NCI-H2081 (cell line): ENCODE results near the gene DOCK1.

Experiments
- DNase-seq, 2 experiments: peaks; one replicate each; lab custom pipeline; 2025; lab: John Stamatoyannopoulos, UW

The DOCK1 gene

GRCh38 chr10:127400216-127400615 is 495.0 kb downstream of the DOCK1 start:
- no peak for DNase-seq

- no peak for DNase-seq
These were observed 497.6 kb downstream of the DOCK1 start for GRCh38 chr10:127402596-127403409.

GRCh38 chr10:127405221-127405620 is 500.0 kb downstream of the DOCK1 start:
- DNase-seq, result no peak

- no peak for DNase-seq
These were observed 500.9 kb downstream of the DOCK1 start for GRCh38 chr10:127406018-127406550.

GRCh38 chr10:127407551-127407950 is 502.3 kb downstream of the DOCK1 start:
- DNase-seq, result no peak

- no peak for DNase-seq
These were observed 503.0 kb downstream of the DOCK1 start for GRCh38 chr10:127408112-127408710.

GRCh38 chr10:127408733-127409132 is 503.5 kb downstream of the DOCK1 start:
- DNase-seq, result no peak

- no peak for DNase-seq
These were observed 504.8 kb downstream of the DOCK1 start for GRCh38 chr10:127410030-127410429.

GRCh38 chr10:127411062-127411461 is 505.8 kb downstream of the DOCK1 start:
- no peak for DNase-seq

- DNase-seq, result no peak
These were observed 508.1 kb downstream of the DOCK1 start for GRCh38 chr10:127413326-127413725.

GRCh38 chr10:127414024-127414423 is 508.8 kb downstream of the DOCK1 start:
- DNase-seq, result no peak

- no peak for DNase-seq
These were observed 509.9 kb downstream of the DOCK1 start for GRCh38 chr10:127415116-127415515.

GRCh38 chr10:127415901-127416581 is 510.8 kb downstream of the DOCK1 start:
- no peak for DNase-seq

GRCh38 chr10:127417031-127417430 is 511.8 kb downstream of the DOCK1 start:
- DNase-seq, result no peak

- no peak for DNase-seq
These were observed 512.6 kb downstream of the DOCK1 start for GRCh38 chr10:127417686-127418401.

GRCh38 chr10:127418536-127419168 is 513.4 kb downstream of the DOCK1 start:
- DNase-seq, result no peak

- no peak for DNase-seq
These were observed 515.0 kb downstream of the DOCK1 start for GRCh38 chr10:127420138-127420684.

- DNase-seq, result no peak
These were observed 518.1 kb downstream of the DOCK1 start for GRCh38 chr10:127423218-127423915.

GRCh38 chr10:127424594-127425264 is 519.5 kb downstream of the DOCK1 start:
- DNase-seq, result no peak

GRCh38 chr10:127426746-127427145 is 521.5 kb downstream of the DOCK1 start:
- no peak for DNase-seq
